Kidney (tissue), 14 donors: Measurements from ENCODE around the gene LRRC31. TPM values are rescaled to one million over a fixed set of nuclear protein-coding genes. Genes with fewer than 3 reads are reported as not detected.

Experiments
- DNase-seq, 5 donors: peaks; one replicate each; pipeline ENCODE4 v3.0.0-alpha.2; 2013 to 2020
- FAIRE-seq: peaks from 2 replicates; lab custom pipeline; 2012; peaks lifted over from hg19 to GRCh38; lab: Jason Lieb, UNC
- H3K27ac ChIP-seq, 2 donors: one replicate each; pipeline ENCODE4 v1.7.0; 2013; ENCODE audit warnings: low read depth in 2 of 2, low read length in 2 of 2, inconsistent platforms in 1 of 2
- H3K27me3 ChIP-seq: one replicate; pipeline ENCODE4 v1.7.1; 2013; ENCODE audit warnings: low read length, inconsistent platforms; ENCODE audit not compliant: control insufficient read depth, insufficient read depth
- H3K36me3 ChIP-seq, 3 donors: one replicate each; pipeline versions ENCODE4 v1.7.0 to v1.7.1; 2013; ENCODE audit warnings: low read length in 3 of 3, control low read depth in 1 of 3, inconsistent platforms in 1 of 3; ENCODE audit not compliant: insufficient read depth in 3 of 3, control insufficient read depth in 2 of 3
- H3K4me1 ChIP-seq, 3 donors: one replicate each; pipeline versions ENCODE4 v1.7.0 to v1.7.1; 2013; ENCODE audit warnings: low read length in 3 of 3, inconsistent platforms in 1 of 3, low read depth in 1 of 3; ENCODE audit not compliant: control insufficient read depth in 2 of 3, insufficient read depth in 2 of 3
- H3K4me3 ChIP-seq, 3 donors: one replicate each; pipeline versions ENCODE4 v1.7.0 to v1.8.1; 2013; ENCODE audit warnings: low read length in 3 of 3, control low read depth in 1 of 3, inconsistent platforms in 1 of 3
- H3K9ac ChIP-seq, 3 donors: one replicate each; pipeline versions ENCODE4 v1.7.0 to v1.7.1; 2013; ENCODE audit warnings: low read length in 3 of 3, control low read depth in 1 of 3, inconsistent platforms in 1 of 3
- H3K9me3 ChIP-seq, 3 donors: one replicate each; pipeline versions ENCODE4 v1.7.0 to v1.7.1; 2013; ENCODE audit warnings: low read length in 3 of 3, control low read depth in 1 of 3, inconsistent platforms in 1 of 3; ENCODE audit not compliant: control insufficient read depth in 2 of 3, insufficient read depth in 1 of 3
- intact Hi-C: fragments of 100-400 bp; cut with DNase I; formaldehyde crosslinking; loops from one replicate; pipeline ENCODE4 v1.11.1; 2022
- polyA plus RNA-seq: library from polyadenylated mRNA; stranded (reverse); fragments of 350-450 nt; fragmentation: Illumina TruSeq; extraction: RNeasy Lipid Tissue Mini Kit (QIAGEN cat#74804); gene quantifications from one replicate; pipeline ENCODE4 v1.2.3, GENCODE V29; 2014; ENCODE audit warnings: low read depth, low replicate concordance; ENCODE audit not compliant: insufficient read depth
- total RNA-seq: library from RNA; stranded (reverse); fragmentation: NEBNext Ultra II Directional; extraction: Animal tissue kit (Norgen Biotek cat#: 25700); gene quantifications from one replicate; pipeline ENCODE4 v1.2.1, GENCODE V29; 2021
- TF ChIP-seq, protein P1 (sequence below): IDR thresholded peaks from 3 replicates; pipeline ENCODE4 v1.5.1; 2012; ENCODE audit warnings: mild to moderate bottlenecking, moderate library complexity, borderline replicate concordance; ENCODE audit not compliant: insufficient read depth; ENCODE audit errors: extremely low read depth
- donor health status: control.
- donor health status: control.
- donor health status: control.
- donor health status: control.
- donor health status: control.
- donor health status: DM: yes; HTN: yes; CAD: no.
- donor health status: Normal renal cell carcinoma (clear cell type).

LRRC31 gene
- total and polyA plus RNA-seq, 2 donors from 2014 or later, result 0.76 TPM; not detected in 1

DNA sequence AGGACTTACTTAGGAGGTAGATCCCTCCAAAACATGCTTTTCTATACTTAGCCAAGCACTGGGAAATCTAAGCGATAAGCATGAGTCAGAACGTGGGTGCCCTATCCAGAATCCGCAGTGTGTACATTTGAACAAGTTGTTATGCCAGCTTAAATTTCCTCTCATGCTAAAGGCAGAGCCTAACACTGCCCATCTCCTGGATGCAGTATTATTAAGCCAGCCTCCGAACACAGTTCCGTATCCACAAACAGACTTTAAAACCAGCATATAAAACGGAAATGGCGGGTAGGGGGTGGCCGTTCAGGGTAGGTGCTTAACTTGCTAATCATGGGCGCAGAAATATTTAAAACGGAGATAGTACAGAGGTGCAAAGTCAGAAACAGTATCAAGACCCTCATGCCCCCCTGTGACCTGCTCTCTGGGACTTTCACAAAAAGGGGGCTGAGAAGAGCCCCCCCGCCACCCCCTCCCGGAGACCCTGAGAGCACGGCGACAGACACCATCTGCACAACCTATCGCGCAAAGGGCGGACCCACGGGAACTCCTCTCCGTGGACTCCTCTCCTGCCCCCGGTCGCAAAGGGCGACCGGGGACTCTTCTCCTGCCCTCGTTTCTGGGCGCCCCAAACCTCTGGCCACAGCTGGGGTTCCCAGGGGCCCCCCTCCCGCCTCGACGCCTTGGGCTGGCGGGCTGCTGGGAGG lies 58.0 kb downstream of the LRRC31 start:
- peak overlapping the region; percentile 48 to 75 (median 72) for H3K9ac ChIP-seq

DNA sequence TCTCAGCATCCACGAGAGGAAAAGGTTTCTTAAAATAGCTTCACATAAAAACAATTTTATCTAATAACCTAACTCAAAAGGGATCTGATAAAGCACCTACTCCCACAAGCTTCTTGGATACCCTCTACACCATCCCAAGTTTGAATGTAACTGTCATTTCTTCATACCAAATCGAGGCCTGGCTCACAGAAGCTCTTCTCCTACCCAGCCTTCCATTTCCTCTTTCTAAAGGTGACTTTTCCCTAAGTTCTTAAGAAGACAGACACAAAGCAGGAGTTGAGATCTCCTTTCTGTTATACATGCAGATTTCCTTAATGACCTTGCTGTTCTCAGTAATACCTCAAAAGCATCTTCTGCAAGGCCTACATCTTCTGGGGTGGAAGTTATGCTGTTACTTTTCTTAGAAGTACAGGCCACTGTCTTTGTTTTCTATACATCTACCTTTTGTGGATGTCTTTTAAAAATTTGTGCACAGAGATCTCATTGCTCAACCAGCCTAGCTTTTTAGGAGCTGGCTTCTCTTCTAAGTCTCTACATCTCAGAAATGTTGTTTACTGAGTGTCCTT lies 60.4 kb downstream of the LRRC31 start:
- H3K4me3 ChIP-seq, result no peak overlapping the region
- no peaks in the 10 kb centered on the region for H3K27me3 ChIP-seq
- peaks cover 0 to 12% (median 5%) of the 10 kb centered on the region in 3 donors for H3K4me1 ChIP-seq
- no peak overlapping the region for H3K27ac ChIP-seq
- no peak for FAIRE-seq
- intact Hi-C loops, result no loop called here
- TF ChIP-seq, protein P1, sequence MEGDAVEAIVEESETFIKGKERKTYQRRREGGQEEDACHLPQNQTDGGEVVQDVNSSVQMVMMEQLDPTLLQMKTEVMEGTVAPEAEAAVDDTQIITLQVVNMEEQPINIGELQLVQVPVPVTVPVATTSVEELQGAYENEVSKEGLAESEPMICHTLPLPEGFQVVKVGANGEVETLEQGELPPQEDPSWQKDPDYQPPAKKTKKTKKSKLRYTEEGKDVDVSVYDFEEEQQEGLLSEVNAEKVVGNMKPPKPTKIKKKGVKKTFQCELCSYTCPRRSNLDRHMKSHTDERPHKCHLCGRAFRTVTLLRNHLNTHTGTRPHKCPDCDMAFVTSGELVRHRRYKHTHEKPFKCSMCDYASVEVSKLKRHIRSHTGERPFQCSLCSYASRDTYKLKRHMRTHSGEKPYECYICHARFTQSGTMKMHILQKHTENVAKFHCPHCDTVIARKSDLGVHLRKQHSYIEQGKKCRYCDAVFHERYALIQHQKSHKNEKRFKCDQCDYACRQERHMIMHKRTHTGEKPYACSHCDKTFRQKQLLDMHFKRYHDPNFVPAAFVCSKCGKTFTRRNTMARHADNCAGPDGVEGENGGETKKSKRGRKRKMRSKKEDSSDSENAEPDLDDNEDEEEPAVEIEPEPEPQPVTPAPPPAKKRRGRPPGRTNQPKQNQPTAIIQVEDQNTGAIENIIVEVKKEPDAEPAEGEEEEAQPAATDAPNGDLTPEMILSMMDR, result no peak
- H3K36me3 ChIP-seq, result no peaks in the 10 kb centered on the region
- H3K9me3 ChIP-seq, result no peaks in the 10 kb centered on the region
- no peak overlapping the region for H3K9ac ChIP-seq
- no peak for DNase-seq

More for the DNA sequence above, 58.0 kb downstream of the LRRC31 start:
- Histone ChIP-seq H3K4me3 (peak overlapping the region; percentile 70 to 76 (median 74)), H3K27ac (peak overlapping the region; percentile 27 to 56), H3K9me3 (peaks cover 0 to 7% (median 0%) of the 10 kb centered on the region in 3 donors), H3K4me1 (peaks cover 0 to 12% (median 5%) of the 10 kb centered on the region in 3 donors), H3K27me3 (no peaks in the 10 kb centered on the region), H3K36me3 (no peaks in the 10 kb centered on the region)
- DNase-seq (peak in 4 of 5 donors; percentile 67 to 78 (median 70)), FAIRE-seq (no peak)
- TF ChIP-seq, protein P1, result no peak
- intact Hi-C loops, result no loop called here

DNA sequence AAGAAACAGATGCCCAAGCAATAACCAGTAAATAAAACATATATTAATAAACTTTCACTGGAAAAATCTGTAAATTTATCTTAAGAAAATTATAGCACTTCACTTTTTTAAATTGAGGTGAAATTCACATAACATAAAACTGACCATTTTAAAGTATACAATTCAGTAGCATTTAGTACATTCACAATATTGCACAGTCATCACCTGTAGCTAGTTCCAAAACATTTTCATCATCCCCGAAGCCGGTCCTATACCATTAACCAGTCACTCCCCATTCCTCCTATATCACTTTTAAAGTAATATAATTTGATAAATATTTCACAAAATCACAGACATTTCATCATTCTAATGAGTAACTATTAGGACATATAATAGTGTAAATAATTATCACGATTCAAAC lies 65.1 kb downstream of the LRRC31 start:
- no peak overlapping the region for H3K27ac ChIP-seq
- no peak for DNase-seq
- intact Hi-C loops, result no loop called here
- no peaks in the 10 kb centered on the region for H3K4me1 ChIP-seq
- FAIRE-seq, result no peak
- H3K4me3 ChIP-seq, result no peak overlapping the region
- TF ChIP-seq, protein P1, result no peak
- no peaks in the 10 kb centered on the region for H3K9me3 ChIP-seq
- H3K9ac ChIP-seq, result no peak overlapping the region
- H3K36me3 ChIP-seq, result peaks cover 0 to 3% (median 2%) of the 10 kb centered on the region in 3 donors
- no peaks in the 10 kb centered on the region for H3K27me3 ChIP-seq
